Head of caudate nucleus (tissue), 42 donors: ENCODE data around the gene DHRSX.
"Not testable (repeated sequence)": the region's sequence is repeated elsewhere in the genome, so short reads cannot be mapped to it uniquely, and the experiment has no call there.

ENCODE experiments used
- DNase-seq, 42 donors: peaks; one replicate each; pipeline versions ENCODE4 v3.0.0 to v3.0.0-alpha.2; 2020 to 2021; ENCODE audit warnings: mixed read lengths in 7 of 42
- intact Hi-C: fragments of 100-400 bp; cut with DNase I; formaldehyde crosslinking; loops from one replicate; pipeline ENCODE4 v1.15.0; 2022

Gene DHRSX

GRCh38 chrX:2445662-2446623 is 54.8 kb downstream of the DHRSX start:
- intact Hi-C loops, result no loop called here
- DNase-seq, result peak in 1 of 42 donors; percentile 3

- no peak for DNase-seq
- intact Hi-C loops, result no loop called here
Observed at GRCh38 chrX:2442694-2443093, 58.1 kb downstream of the DHRSX start.

- intact Hi-C loops, result no loop called here
- no peak for DNase-seq
Observed at GRCh38 chrX:2441466-2441865, 59.3 kb downstream of the DHRSX start.

- intact Hi-C loops, result no loop called here
- DNase-seq, result no peak
Observed at GRCh38 chrX:2439613-2440012, 61.2 kb downstream of the DHRSX start.

GRCh38 chrX:2435465-2435864 is 65.3 kb downstream of the DHRSX start:
- intact Hi-C loops, result no loop called here
- DNase-seq, result no peak

- intact Hi-C loops, result no loop called here
- DNase-seq, result no peak
Observed at GRCh38 chrX:2434270-2435163, 66.3 kb downstream of the DHRSX start.

- intact Hi-C loops, result no loop called here
- no peak for DNase-seq
Observed at GRCh38 chrX:2432298-2432863, 68.4 kb downstream of the DHRSX start.

GRCh38 chrX:2430265-2430825 is 70.4 kb downstream of the DHRSX start:
- DNase-seq, result no peak
- intact Hi-C loops, result no loop called here

GRCh38 chrX:2427737-2428136 is 73.0 kb downstream of the DHRSX start:
- no peak for DNase-seq
- intact Hi-C loops, result no loop called here

- DNase-seq, result no peak
- intact Hi-C loops, result no loop called here
Observed at GRCh38 chrX:2427147-2427546, 73.6 kb downstream of the DHRSX start.

- intact Hi-C loops, result no loop called here
- DNase-seq, result no peak
Observed at GRCh38 chrX:2426289-2426882, 74.4 kb downstream of the DHRSX start.

- no peak for DNase-seq
- intact Hi-C loops, result no loop called here
Observed at GRCh38 chrX:2425286-2426071, 75.3 kb downstream of the DHRSX start.

GRCh38 chrX:2424317-2424716 is 76.5 kb downstream of the DHRSX start:
- DNase-seq, result no peak
- intact Hi-C loops, result no loop called here

- DNase-seq, result no peak
- intact Hi-C loops, result no loop called here
Observed at GRCh38 chrX:2423899-2424298, 76.9 kb downstream of the DHRSX start.

- intact Hi-C loops, result no loop called here
- DNase-seq, result no peak
Observed at GRCh38 chrX:2423282-2423681, 77.5 kb downstream of the DHRSX start.

- DNase-seq, intact Hi-C loops: not testable (repeated sequence)
Observed at GRCh38 chrX:2419418-2419817, 81.4 kb downstream of the DHRSX start.

GRCh38 chrX:2418000-2418399 is 82.8 kb downstream of the DHRSX start:
- intact Hi-C loops, result no loop called here
- DNase-seq, result no peak
